Fibroblast of lung (primary cell): ENCODE data around the gene NLRP1. TPM values are rescaled to one million over a fixed set of nuclear protein-coding genes. Genes with fewer than 3 reads are reported as not detected.

ENCODE experiments used
- DNase-seq, 2 donors: peaks; one replicate each; pipeline versions ENCODE4 v3.0.0 to v3.0.0-alpha.2; 2010; ENCODE audit warnings: low read depth in 2 of 2
- H2AFZ ChIP-seq: 2 replicates; pipeline ENCODE4 v1.5.1; 2012; ENCODE audit warnings: low read length, control low read depth, inconsistent platforms
- H3K27ac ChIP-seq: 2 replicates; pipeline ENCODE4 v1.5.1; 2011; ENCODE audit warnings: low read length, control low read depth; ENCODE audit not compliant: insufficient read depth
- H3K27me3 ChIP-seq: 2 replicates; pipeline ENCODE4 v1.5.1; 2011; ENCODE audit warnings: mild to moderate bottlenecking, low read length; ENCODE audit not compliant: control insufficient read depth, insufficient read depth
- H3K36me3 ChIP-seq: 2 replicates; pipeline ENCODE4 v1.5.1; 2011; ENCODE audit warnings: low read length; ENCODE audit not compliant: control insufficient read depth, insufficient read depth
- H3K4me1 ChIP-seq: 2 replicates; pipeline ENCODE4 v1.5.1; 2011; ENCODE audit warnings: low read length; ENCODE audit not compliant: control insufficient read depth, insufficient read depth; ENCODE audit errors: extremely low read depth
- H3K4me2 ChIP-seq: 2 replicates; pipeline ENCODE4 v1.5.1; 2011; ENCODE audit warnings: low read length, control low read depth; ENCODE audit not compliant: insufficient read depth; ENCODE audit errors: extremely low read depth
- H3K4me3 ChIP-seq, 4 experiments: fragments of 200-600 bp in 1 of 4; sonication (generic) in 1 of 4; replicated peaks in 1 of 4; 2 replicates each; pipeline ENCODE4 v1.5.1; 2011 to 2016; ENCODE audit warnings: low read length in 4 of 4, low read depth in 3 of 4, mild to moderate bottlenecking in 3 of 4, control low read depth in 2 of 4, inconsistent platforms in 1 of 4, mixed read lengths in 1 of 4; ENCODE audit not compliant: insufficient read depth in 1 of 4; ENCODE audit errors: control extremely low read depth in 1 of 4
- H3K79me2 ChIP-seq: 2 replicates; pipeline ENCODE4 v1.5.1; 2012; ENCODE audit warnings: mild to moderate bottlenecking, low read length, inconsistent platforms; ENCODE audit not compliant: control insufficient read depth, insufficient read depth
- H3K9ac ChIP-seq: 2 replicates; pipeline ENCODE4 v1.5.1; 2011; ENCODE audit warnings: mild to moderate bottlenecking, low read length, control low read depth; ENCODE audit not compliant: insufficient read depth
- H3K9me3 ChIP-seq: 2 replicates; pipeline ENCODE4 v1.5.1; 2012; ENCODE audit warnings: low read depth, low read length; ENCODE audit not compliant: control insufficient read depth, insufficient read depth
- H4K20me1 ChIP-seq: 2 replicates; pipeline ENCODE4 v1.5.1; 2011; ENCODE audit warnings: low read length; ENCODE audit not compliant: control insufficient read depth, insufficient read depth; ENCODE audit errors: extremely low read depth
- CTCF ChIP-seq, 2 donors: IDR thresholded peaks in 1 of 2; conservative IDR thresholded peaks in 1 of 2; 1 replicate in 1 of 2; 2 replicates in 1 of 2; pipeline ENCODE4 v1.5.1; 2011 to 2012; ENCODE audit warnings: low read length in 2 of 2, control low read depth in 1 of 2, inconsistent platforms in 1 of 2, low read depth in 1 of 2, mild to moderate bottlenecking in 1 of 2
- EZH2 ChIP-seq: IDR thresholded peaks from 2 replicates; pipeline ENCODE4 v1.5.1; 2012; ENCODE audit warnings: low read length, control low read depth, mild to moderate bottlenecking; ENCODE audit errors: missing control alignments
- polyA plus RNA-seq, 2 donors: library from polyadenylated mRNA; depleted of rRNA in 1 of 2; stranded (reverse) in 1 of 2; unstranded in 1 of 2; fragments of >200 nt; gene quantifications; 2 replicates each; pipeline ENCODE4 v1.2.1, GENCODE V29; 2011 to 2012; ENCODE audit warnings: missing spikeins in 1 of 2
- total RNA-seq: library from RNA; depleted of rRNA; stranded (reverse); fragments of >200 nt; gene quantifications from 2 replicates; pipeline ENCODE4 v1.2.1, GENCODE V29; 2014

NLRP1 gene
- total and polyA plus RNA-seq, 2 donors (not counting 1 experiment from before 2014, with no cell fraction given) = 22.1 to 23.1 TPM

- DNase-seq = no peak
- peaks cover 18% of the 10 kb centered on the region for H3K36me3 ChIP-seq
- TF ChIP-seq EZH2 (no peak), CTCF (conservative IDR thresholded peaks at IDR 0.05 in 1 of 2, IDR thresholded peaks at IDR 0.05 in 1 of 2; ENCODE audit: low read depth in 1 of 2, low read length in 2 of 2) (no peak)
- no peak overlapping the region for H3K4me3 ChIP-seq
- H3K4me1 ChIP-seq = peaks cover 7% of the 10 kb centered on the region
- peaks cover 37% of the 10 kb centered on the region for H3K79me2 ChIP-seq
- no peaks in the 10 kb centered on the region for H3K27me3 ChIP-seq
- no peak overlapping the region for H3K4me2 ChIP-seq
- no peak overlapping the region for H3K27ac ChIP-seq
- H4K20me1 ChIP-seq = no peaks in the 10 kb centered on the region
- H3K9me3 ChIP-seq = no peaks in the 10 kb centered on the region
- H3K9ac ChIP-seq = no peak overlapping the region
- H2AFZ ChIP-seq = no peak overlapping the region
These were observed 102.9 kb downstream of the NLRP1 start for GRCh38 chr17:5481451-5481850.

GRCh38 chr17:5480962-5481361 is 103.3 kb downstream of the NLRP1 start:
- Histone ChIP-seq H3K9me3 (no peaks in the 10 kb centered on the region), H3K27ac (no peak overlapping the region), H3K79me2 (peaks cover 37% of the 10 kb centered on the region), H3K9ac (no peak overlapping the region), H4K20me1 (no peaks in the 10 kb centered on the region), H3K27me3 (no peaks in the 10 kb centered on the region), H3K4me2 (no peak overlapping the region), H2AFZ (no peak overlapping the region), H3K4me3 (no peak overlapping the region), H3K36me3 (peaks cover 18% of the 10 kb centered on the region), H3K4me1 (peaks cover 7% of the 10 kb centered on the region)
- TF ChIP-seq CTCF (conservative IDR thresholded peaks at IDR 0.05 in 1 of 2, IDR thresholded peaks at IDR 0.05 in 1 of 2; ENCODE audit: low read depth in 1 of 2, low read length in 2 of 2) = no peak
- TF ChIP-seq EZH2 = no peak
- no peak for DNase-seq

GRCh38 chr17:5478992-5479391 is 105.3 kb downstream of the NLRP1 start:
- Histone ChIP-seq H3K4me1 (no peaks in the 10 kb centered on the region), H3K4me2 (no peak overlapping the region), H2AFZ (no peak overlapping the region), H3K27me3 (no peaks in the 10 kb centered on the region), H3K79me2 (peaks cover 21% of the 10 kb centered on the region), H3K9ac (no peak overlapping the region), H3K9me3 (no peaks in the 10 kb centered on the region), H3K36me3 (peaks cover 18% of the 10 kb centered on the region), H3K4me3 (no peak overlapping the region), H3K27ac (no peak overlapping the region), H4K20me1 (no peaks in the 10 kb centered on the region)
- no peak for TF ChIP-seq EZH2
- TF ChIP-seq CTCF (conservative IDR thresholded peaks at IDR 0.05 in 1 of 2, IDR thresholded peaks at IDR 0.05 in 1 of 2; ENCODE audit: low read depth in 1 of 2, low read length in 2 of 2) = no peak
- no peak for DNase-seq
